Measurements from ENCODE around the gene CADPS. TPM values are rescaled to one million over a fixed set of nuclear protein-coding genes. Genes with fewer than 3 reads are reported as not detected.

CADPS gene
- total RNA-seq, 1 donor from 2014 or later = not detected

GRCh38 chr3:62749657-62750056 is 125.6 kb downstream of the CADPS start:
- no peak for DNase-seq (ENCODE audit: low read depth)

GRCh38 chr3:62749130-62749529 is 126.1 kb downstream of the CADPS start:
- no peak for DNase-seq (ENCODE audit: low read depth)

DNA sequence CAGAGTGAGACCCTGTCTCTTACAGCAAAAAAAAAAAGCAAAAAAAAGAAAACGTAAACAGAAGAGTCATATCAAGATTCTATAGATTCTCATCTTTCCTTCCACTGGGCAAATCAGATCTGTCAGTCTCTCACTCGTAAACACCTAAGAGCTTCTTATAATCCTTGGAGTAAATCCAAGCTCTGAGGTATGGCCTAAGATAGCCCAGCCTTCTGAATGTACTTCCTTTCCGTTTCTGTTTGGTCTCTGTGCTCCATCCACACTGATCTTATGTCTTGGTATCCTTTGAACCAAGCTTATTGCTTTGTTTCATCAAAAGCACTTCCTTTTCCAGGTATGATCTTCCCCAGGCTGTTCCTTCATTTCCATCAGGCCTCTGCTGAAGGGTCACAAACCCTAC is 137.8 kb downstream of the CADPS start:
- DNase-seq (ENCODE audit: low read depth) = no peak

- no peak for DNase-seq (ENCODE audit: low read depth)
Measured at GRCh38 chr3:62735510-62735909, 139.7 kb downstream of the CADPS start.

GRCh38 chr3:62732183-62732904 is 142.9 kb downstream of the CADPS start:
- DNase-seq (ENCODE audit: low read depth) = no peak

- no peak for DNase-seq (ENCODE audit: low read depth)
Measured at GRCh38 chr3:62727981-62728380, 147.2 kb downstream of the CADPS start.

- DNase-seq (ENCODE audit: low read depth) = no peak
Measured at GRCh38 chr3:62727536-62727935, 147.7 kb downstream of the CADPS start.

- DNase-seq (ENCODE audit: low read depth) = no peak
Measured at GRCh38 chr3:62724503-62724902, 150.7 kb downstream of the CADPS start.

DNA sequence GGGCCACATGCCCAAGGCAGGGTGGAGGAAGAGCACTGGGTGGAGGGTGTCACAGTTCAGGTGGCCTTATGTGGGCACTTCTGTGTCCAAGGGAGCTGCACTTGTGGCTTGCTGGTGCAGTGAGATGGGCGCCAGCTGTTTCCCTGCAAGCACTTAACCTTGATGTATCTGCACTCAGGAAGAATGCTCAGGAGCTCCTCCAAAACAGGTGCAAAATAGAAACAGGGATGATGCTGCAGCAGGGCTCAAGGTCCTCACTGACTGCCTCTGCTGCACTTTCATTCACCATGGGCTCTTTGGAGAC is 151.3 kb downstream of the CADPS start:
- no peak for DNase-seq (ENCODE audit: low read depth)

DNA sequence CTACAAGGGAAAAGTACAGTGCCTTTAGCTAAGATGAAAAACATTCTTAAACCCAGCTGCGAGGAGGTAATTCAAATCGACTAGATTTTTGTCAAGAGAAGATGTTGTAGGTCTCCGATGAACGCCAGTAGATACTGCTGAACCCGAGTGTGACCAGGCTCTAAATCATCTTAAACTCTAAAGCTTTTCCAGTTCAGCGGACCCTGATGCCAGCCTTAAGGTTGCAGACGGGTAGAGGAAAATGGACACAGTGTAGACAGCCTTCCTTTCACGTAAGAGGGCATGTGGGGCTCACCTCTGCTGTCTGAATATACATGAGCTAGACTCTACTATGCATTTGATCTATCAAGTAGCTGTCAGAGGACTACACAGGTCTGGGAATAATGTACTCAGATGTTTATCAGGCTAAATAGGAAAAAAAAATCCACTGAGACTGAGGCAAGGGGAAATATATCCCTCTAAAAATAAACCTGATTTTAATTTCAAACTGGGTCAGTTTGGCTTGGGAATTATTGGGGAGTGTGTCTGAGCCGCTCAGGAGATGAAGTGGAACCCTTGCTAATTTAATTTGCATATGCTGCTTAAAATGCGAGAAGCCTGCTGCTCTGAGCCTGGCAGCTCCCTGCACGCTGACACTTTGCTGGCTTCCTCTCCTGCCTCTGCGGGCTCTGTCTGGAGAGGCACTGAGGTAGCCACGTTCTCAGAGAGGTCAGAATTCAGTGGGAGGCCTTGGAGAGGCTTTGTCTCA is 151.9 kb downstream of the CADPS start:
- no peak for DNase-seq (ENCODE audit: low read depth)

DNA sequence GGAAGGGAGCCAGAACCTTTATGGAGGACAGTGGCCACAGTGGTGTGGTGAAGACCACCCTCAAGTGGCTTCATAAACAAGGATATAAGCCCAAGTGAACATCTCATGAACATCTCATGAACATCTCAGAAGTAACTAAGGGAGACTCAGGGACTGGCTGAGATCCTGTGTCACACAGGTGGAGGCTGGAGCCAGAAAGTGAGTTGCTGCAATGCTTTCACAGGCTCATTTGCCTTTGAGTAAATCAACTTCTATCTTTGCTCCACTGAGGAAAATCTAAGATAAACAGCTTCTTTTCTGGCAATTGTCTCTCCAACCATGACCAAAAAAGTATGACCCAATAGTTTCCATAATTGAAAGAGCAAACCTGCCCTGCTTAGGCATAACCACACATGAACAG is 152.9 kb downstream of the CADPS start:
- DNase-seq (ENCODE audit: low read depth) = no peak

DNA sequence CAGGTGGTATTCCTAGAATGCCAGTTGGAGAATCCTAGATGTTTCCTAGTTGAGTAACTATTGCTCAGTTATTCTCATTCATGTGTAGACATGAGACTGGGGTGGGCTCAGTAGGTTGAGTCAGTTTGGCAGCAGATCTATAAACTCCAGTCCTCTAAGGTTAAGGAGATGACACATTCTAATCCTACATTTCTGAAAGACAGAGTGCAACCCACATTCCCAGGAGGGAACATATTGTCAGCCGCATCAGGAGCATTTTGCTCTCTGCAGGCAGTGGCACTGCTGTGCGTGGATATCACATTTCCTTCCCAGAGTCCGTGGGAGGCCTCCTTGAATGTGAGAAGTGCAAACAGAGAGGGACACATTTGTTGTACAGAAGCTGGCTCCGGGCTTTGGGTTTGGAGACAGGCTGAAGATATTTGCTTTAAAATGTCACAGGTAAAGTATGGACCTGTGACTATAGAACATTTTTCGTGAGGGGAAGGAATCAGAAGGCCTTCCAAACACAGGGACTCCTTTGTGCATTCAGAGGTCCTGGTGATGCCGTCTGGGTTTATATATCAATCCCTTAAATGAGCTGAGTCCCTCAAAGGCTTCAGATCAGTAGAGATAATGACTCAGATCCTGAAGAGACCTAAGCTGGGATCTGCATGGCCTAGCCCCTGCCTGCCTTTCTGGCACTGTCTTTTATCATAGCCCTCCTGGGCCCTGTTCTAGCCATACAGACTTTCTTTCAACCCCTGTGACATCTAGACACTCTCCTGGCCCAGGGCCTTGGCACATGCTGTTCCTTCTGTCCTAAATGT is 156.5 kb downstream of the CADPS start:
- no peak for DNase-seq (ENCODE audit: low read depth)

GRCh38 chr3:62718011-62718410 is 157.2 kb downstream of the CADPS start:
- DNase-seq (ENCODE audit: low read depth) = no peak

GRCh38 chr3:62712746-62713145 is 162.5 kb downstream of the CADPS start:
- DNase-seq (ENCODE audit: low read depth) = no peak

GRCh38 chr3:62710751-62711150 is 164.5 kb downstream of the CADPS start:
- no peak for DNase-seq (ENCODE audit: low read depth)

GRCh38 chr3:62708638-62709373 is 166.4 kb downstream of the CADPS start:
- DNase-seq (ENCODE audit: low read depth) = no peak

- DNase-seq (ENCODE audit: low read depth) = no peak
Measured at GRCh38 chr3:62705721-62706120, 169.5 kb downstream of the CADPS start.

DNA sequence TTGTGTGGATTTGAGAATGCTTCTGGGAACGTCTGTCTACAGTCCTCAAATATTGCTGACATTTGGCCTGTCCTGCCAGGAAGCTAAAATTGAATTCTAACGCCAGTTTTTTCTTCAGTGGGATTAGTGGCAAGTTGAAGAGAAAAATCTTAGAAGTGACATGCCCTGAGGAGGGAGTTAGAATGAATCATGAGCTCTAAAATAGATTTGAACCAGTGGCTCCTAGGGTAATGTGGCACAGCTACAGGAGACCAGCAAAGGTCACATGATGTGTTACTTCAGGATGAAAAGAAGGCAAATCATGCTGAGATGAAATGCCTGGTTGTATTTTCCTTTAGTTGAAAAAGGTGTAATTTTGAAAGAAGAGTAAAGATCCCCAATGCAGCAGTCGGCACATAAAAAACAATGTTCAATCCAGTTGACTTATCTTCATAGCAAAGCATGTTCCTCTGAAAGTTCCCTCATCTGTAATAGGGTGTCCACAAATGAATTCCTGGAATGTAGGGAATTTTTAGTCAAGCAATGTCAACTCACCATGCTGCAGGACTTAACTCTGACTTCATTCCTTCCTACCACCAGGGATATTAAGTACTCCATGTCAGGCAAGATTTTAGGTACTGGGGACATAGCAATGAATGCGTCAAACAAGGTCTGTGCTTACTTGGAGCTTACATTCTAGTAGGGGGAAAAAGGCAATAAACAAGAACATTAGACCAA is 171.6 kb downstream of the CADPS start:
- DNase-seq (ENCODE audit: low read depth) = no peak

GRCh38 chr3:62700357-62700756 is 174.9 kb downstream of the CADPS start:
- no peak for DNase-seq (ENCODE audit: low read depth)

- DNase-seq (ENCODE audit: low read depth) = no peak
Measured at GRCh38 chr3:62699728-62700127, 175.5 kb downstream of the CADPS start.

GRCh38 chr3:62696011-62696410 is 179.2 kb downstream of the CADPS start:
- DNase-seq (ENCODE audit: low read depth) = no peak

Measured in renal cortical epithelial cell (primary cell).